ENCODE measurements around the gene SLC17A9. TPM values are rescaled to one million over a fixed set of nuclear protein-coding genes. Genes with fewer than 3 reads are reported as not detected.

SLC17A9 gene
- total RNA-seq, 1 experiment from 2014 or later, result not detected

DNA sequence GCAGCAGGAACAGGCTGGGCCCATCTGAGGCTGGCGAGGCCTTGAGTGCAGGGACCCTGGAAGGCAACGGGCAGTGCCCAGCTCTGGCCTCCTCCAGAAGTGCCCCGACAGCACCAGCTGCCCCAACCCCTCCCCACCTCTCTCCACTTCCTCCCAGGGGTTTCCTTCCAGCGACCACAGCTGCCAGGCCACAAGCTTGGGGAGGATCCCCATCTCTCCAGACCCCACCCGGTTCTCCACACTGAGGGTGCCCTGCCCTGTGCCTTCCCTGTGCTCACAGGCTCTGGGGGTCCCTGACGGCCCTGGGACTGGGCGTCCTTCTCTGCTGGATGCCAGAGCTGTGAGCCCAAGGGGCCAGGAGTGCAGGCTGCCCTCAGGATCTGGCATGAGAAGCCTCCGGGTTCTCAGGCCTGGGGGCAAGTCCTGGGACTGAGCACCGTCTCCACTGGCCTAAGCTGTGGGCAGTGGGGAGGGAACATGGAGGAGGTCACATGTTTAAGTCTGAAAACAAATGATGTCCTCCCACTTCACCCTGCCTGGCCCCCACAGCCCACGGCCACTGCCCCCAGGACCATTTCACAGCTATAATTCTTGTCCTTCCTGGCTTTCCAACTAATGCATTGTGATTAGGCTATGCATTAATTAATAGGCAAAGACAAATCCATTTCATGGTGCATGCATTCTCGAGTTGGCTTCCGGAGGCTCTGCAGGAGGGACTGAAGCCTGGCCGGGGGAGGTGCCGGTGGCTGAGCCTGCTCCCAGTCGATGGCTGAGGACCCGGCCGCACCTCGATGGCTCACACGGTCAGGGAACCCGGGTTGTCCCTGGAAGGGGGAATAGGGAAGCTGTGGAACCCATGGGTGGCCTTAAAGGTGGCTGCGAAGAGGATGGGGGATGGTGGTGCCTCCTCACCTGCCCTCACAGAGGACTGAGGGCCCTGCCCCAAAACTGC, 29.9 kb downstream of the SLC17A9 start:
- POLR2A ChIA-PET (ENCODE audit: unreplicated experiment), result no interaction called here
- peaks cover 38% of the 10 kb centered on the region for H3K27me3 ChIP-seq (ENCODE audit: low read length)

DNA sequence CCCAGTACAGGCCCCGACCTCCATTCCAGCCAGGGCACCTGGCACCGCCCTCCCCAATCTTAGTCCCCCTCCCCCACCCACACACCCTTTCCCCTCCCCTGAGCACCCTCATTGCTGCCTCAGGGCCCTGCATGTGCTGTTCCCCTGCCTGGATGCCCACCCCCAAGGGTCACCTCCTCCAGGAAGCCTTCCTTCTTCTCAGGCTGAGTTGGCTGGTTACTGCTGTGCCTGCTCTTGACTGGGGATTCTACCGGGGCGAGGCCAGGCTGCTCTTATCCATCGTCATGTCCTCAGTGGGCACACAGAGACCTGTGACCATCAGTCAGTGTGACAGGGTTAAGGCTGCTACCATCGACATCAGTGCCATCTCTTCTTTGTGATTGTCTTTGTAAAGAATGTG, 30.7 kb downstream of the SLC17A9 start:
- H3F3A ChIP-seq (ENCODE audit: low read length, unreplicated experiment), result no peaks in the 10 kb centered on the region
- no peak overlapping the region for H3K27ac ChIP-seq (ENCODE audit: low read length)
- H3K9ac ChIP-seq (ENCODE audit: low read length), result no peak overlapping the region
- H4K20me1 ChIP-seq (ENCODE audit: low read length), result no peaks in the 10 kb centered on the region
- POLR2A ChIA-PET (ENCODE audit: unreplicated experiment), result no interaction called here
- no peaks in the 10 kb centered on the region for H3K9me2 ChIP-seq (replicated peaks; ENCODE audit: low read length)
- TF ChIP-seq EZH2 (IDR thresholded peaks at IDR 0.05; ENCODE audit: low read length, unreplicated experiment), result no peak
- TF ChIP-seq, protein P1, sequence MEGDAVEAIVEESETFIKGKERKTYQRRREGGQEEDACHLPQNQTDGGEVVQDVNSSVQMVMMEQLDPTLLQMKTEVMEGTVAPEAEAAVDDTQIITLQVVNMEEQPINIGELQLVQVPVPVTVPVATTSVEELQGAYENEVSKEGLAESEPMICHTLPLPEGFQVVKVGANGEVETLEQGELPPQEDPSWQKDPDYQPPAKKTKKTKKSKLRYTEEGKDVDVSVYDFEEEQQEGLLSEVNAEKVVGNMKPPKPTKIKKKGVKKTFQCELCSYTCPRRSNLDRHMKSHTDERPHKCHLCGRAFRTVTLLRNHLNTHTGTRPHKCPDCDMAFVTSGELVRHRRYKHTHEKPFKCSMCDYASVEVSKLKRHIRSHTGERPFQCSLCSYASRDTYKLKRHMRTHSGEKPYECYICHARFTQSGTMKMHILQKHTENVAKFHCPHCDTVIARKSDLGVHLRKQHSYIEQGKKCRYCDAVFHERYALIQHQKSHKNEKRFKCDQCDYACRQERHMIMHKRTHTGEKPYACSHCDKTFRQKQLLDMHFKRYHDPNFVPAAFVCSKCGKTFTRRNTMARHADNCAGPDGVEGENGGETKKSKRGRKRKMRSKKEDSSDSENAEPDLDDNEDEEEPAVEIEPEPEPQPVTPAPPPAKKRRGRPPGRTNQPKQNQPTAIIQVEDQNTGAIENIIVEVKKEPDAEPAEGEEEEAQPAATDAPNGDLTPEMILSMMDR (conservative IDR thresholded peaks at IDR 0.05; ENCODE audit: low read depth, low read length), result no peak
- no peak for TF ChIP-seq EZH2phosphoT487 (IDR thresholded peaks at IDR 0.05; ENCODE audit: borderline replicate concordance, low read length)
- H3K27me3 ChIP-seq (ENCODE audit: low read length), result peaks cover 38% of the 10 kb centered on the region
- H3K4me2 ChIP-seq (ENCODE audit: low read length), result no peak overlapping the region
- no peak overlapping the region for H2AFZ ChIP-seq (ENCODE audit: low read length)
- BruUV-seq (replicated peaks), result no TSS peak
- no peak overlapping the region for H3K4me3 ChIP-seq (ENCODE audit: low read length)
- ATAC-seq, result no peak
- intact Hi-C loops (cut with micrococcal nuclease), result no loop called here
- H3K79me2 ChIP-seq (ENCODE audit: low read length), result no peaks in the 10 kb centered on the region
- H3K4me1 ChIP-seq (ENCODE audit: insufficient read depth, low read length), result no peaks in the 10 kb centered on the region
- no peaks in the 10 kb centered on the region for H3K9me3 ChIP-seq (ENCODE audit: low read length)
- DNase-seq, result no peak
- no peaks in the 10 kb centered on the region for H3K36me3 ChIP-seq (ENCODE audit: low read depth, low read length)
- CTCF ChIA-PET, result no interaction called here

More for the DNA sequence above, 29.9 kb downstream of the SLC17A9 start:
- intact Hi-C loops (cut with micrococcal nuclease), result no loop called here
- no peaks in the 10 kb centered on the region for H3F3A ChIP-seq (ENCODE audit: low read length, unreplicated experiment)
- no TSS peak for BruUV-seq (replicated peaks)
- no peaks in the 10 kb centered on the region for H4K20me1 ChIP-seq (ENCODE audit: low read length)
- TF ChIP-seq EZH2phosphoT487 (IDR thresholded peaks at IDR 0.05; ENCODE audit: borderline replicate concordance, low read length), result no peak
- TF ChIP-seq, protein P1 (conservative IDR thresholded peaks at IDR 0.05; ENCODE audit: low read depth, low read length), result no peak
- TF ChIP-seq EZH2 (IDR thresholded peaks at IDR 0.05; ENCODE audit: low read length, unreplicated experiment), result no peak
- H3K27ac ChIP-seq (ENCODE audit: low read length), result no peak overlapping the region
- H3K4me3 ChIP-seq (ENCODE audit: low read length), result no peak overlapping the region
- no peaks in the 10 kb centered on the region for H3K4me1 ChIP-seq (ENCODE audit: insufficient read depth, low read length)
- H3K9me2 ChIP-seq (replicated peaks; ENCODE audit: low read length), result no peaks in the 10 kb centered on the region
- ATAC-seq (no peak), DNase-seq (no peak)
- H2AFZ ChIP-seq (ENCODE audit: low read length), result no peak overlapping the region
- CTCF ChIA-PET, result no interaction called here
- no peaks in the 10 kb centered on the region for H3K9me3 ChIP-seq (ENCODE audit: low read length)
- H3K79me2 ChIP-seq (ENCODE audit: low read length), result no peaks in the 10 kb centered on the region
- no peak overlapping the region for H3K9ac ChIP-seq (ENCODE audit: low read length)
- H3K4me2 ChIP-seq (ENCODE audit: low read length), result no peak overlapping the region
- no peaks in the 10 kb centered on the region for H3K36me3 ChIP-seq (ENCODE audit: low read depth, low read length)
